GM18858 (cell line): ENCODE measurements around the gene ZNF548.
"Not testable (repeated sequence)": the region's sequence is repeated elsewhere in the genome, so short reads cannot be mapped to it uniquely, and the experiment has no call there.

Experiments used
- ATAC-seq: cut with Tn5 transposase; IDR thresholded peaks from one replicate; pipeline ENCODE4 v1.9.1; 2021; ENCODE audit not compliant: unreplicated experiment

The ZNF548 gene

GRCh38 chr19:57389730-57390598 is at the start of gene ZNF548:
Gene ZNF548, plus strand, starts transcription at chr19:57389854. Its CDS starts 246 bp downstream, at chr19:57390100.
- ATAC-seq, result peak; percentile 92

DNA sequence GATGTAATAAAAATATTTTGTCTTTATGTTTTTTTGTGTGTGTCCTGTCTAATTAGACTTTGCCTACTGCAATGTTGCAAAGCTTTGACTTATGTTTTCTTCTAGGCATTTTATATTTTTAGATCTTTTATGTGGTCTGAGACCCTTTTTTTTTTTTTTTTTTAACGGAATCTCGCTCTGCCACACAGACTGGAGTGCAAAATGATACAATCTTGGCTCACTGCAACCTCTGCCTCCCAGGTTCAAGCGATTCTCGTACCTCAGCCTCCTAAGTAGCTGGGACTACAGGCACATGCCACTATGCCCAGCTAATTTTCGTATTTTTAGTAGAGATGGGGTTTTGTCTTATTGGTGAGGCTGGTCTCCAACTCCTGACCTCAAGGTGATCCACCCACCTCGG is 47.1 kb upstream of the ZNF548 start:
- ATAC-seq, result no peak

DNA sequence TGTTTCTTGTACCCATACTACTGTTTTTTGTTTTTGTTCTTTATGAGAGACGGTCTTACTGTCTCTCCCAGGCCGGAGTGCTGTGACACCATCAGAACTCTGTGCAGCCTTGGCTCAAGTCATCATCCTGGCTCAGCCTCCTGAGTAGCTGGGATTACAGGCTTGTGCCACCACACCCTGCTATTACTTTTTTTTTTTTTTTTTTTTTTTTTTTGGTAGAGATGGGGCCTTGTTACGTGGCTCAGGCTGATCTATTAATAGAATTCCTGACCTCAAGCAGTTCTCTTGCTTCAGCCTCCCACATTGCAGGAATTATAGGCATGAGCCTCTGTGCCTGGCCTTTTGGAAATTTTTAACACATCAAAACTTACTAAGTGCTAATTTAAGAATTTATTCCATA is 41.5 kb upstream of the ZNF548 start:
- ATAC-seq, result no peak

DNA sequence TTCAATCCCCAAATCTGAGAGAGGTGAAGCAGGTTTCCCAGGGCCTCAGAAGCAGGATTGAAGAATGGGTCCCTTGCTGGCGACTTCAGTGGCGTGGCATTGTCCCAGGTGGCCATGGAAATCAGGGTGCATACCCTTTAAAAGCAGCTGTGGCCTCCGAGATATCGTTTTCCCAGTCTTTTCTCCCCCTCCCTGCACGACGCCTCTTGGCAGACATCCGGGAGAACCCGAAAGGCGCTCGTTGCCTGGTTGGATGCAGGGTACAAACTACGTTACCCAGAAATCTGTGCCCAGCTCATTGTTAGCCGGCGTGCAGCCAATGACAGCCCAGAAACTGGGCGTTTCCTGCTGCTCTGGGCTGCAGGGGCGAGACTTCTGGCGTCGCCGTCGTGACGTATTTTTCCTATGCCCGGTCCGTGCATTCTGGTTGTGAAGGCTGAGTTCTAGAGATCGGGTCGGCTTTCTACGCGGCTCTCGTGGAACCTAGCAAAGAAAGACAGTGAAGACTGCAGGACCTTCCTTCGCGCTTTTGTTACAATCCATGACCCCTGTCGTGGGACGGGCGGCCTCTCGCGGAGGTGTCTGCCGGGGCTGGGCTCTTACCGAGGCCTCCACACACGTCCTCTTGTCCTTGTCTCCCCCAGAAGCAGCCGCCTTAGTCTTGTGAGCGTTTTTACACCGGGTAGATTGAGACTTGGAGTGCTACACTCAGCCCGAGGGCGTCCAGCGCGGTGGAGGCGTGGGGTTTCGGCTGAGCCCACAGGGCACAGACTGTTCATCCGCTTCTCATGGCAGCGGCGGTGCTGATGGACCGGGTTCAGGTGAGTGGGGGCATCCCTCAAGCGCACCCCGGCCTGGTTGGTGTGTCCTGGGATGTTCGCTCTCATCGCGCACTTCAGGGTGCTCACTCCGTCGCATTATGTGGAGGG is 38.5 kb upstream of the ZNF548 start, which contains the start of gene ZNF304:
Gene ZNF304, plus strand, starts transcription at position 395 of the 929 bp plus-strand sequence. Its CDS starts 394 bp downstream, at position 789.
- peak; percentile 94 for ATAC-seq

DNA sequence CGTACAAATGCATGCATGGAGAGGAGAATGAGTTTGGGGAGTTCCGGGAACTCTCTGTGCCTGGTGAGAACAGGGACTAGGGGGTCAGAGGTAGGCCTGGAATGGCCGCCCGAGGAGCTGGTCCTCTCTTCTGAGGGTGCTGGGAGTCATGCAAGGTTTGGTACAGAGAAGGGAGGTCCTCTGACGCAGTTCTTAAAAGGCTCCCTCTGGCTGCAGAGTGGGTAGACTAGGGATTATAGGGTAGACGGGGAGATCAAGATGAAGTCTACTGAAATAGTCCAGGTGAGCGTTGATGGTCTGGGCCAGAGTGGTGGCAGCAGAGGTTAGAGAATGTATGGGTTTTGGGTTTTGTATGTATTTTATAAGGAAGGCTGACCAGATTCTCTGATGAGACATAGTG is 37.8 kb upstream of the ZNF548 start:
- ATAC-seq, result no peak

DNA sequence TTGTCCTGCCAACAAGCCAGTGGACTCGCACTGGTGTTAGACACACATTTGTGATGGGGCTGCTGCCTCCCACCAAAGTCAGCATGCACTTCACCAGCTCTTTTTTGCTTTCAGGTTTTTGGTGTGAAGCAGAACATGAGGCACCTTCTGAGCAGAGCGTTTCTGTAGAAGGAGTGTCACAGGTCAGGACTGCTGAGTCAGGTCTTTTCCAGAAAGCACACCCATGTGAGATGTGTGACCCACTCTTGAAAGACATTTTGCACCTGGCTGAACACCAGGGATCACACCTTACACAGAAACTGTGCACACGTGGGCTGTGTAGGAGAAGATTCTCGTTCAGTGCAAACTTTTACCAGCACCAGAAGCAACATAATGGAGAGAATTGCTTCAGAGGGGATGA is 33.7 kb upstream of the ZNF548 start:
- ATAC-seq, result no peak

DNA sequence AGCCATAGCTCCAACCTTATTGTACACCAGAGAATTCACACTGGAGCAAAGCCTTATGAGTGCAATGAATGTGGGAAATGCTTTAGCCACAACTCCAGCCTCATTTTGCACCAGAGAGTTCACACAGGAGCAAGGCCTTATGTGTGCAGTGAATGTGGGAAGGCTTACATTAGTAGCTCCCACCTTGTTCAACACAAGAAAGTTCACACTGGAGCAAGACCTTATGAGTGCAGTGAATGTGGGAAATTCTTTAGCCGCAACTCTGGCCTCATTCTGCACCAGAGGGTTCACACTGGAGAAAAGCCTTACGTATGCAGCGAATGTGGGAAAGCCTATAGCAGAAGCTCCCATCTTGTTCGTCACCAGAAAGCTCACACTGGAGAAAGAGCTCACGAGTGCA is 32.2 kb upstream of the ZNF548 start:
- ATAC-seq, result no peak

DNA sequence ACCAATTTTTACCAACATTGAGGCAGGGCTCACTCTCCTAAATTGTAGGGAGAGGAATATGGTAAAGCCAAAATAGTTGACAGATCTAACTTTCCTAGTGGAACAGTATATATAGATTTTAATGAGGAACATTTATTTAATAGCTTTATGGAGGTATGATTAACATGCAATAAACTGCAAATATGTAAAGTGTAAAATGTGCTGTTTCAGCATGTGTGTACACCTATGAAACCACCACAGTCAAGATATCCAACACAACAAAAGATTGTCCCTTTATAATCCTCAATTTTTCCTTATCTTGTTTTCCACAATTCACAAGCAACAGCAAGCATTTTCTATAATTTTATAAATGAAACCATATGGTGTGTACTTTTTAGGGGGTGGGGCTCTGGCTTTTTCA is 30.4 kb upstream of the ZNF548 start:
- ATAC-seq, result no peak

DNA sequence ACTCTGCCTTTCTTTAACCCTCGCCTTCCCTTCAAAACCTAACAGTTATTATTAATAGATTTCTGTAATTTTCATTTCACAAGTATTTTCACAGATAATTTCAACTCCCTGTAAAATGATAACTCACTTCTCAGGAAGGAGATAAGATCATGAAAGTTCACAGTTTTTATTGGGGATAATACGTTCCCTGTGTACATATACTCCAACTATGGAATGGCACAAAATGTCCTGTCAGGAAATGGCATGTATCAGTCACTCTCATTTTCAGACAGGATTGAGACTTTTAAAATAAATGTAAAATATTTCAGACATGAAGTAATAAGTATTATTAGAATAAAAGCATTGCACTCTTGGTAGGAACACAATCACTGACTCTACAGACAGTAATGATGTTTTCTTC is 27.2 kb upstream of the ZNF548 start:
- no peak for ATAC-seq

GRCh38 chr19:57362997-57363687 is 26.5 kb upstream of the ZNF548 start, which contains the start of the genes TRAPPC2B and ZNF547:
Gene TRAPPC2B, plus strand, starts transcription at chr19:57363551. Its CDS starts 1,283 bp downstream, at chr19:57364834.
Gene ZNF547, plus strand, starts transcription at chr19:57363551. Its CDS starts 5,005 bp downstream, at chr19:57368556.
- ATAC-seq, result peak; percentile 90

GRCh38 chr19:57363688-57364181 is 25.9 kb upstream of the ZNF548 start:
- ATAC-seq, result no peak

- no peak for ATAC-seq
These were observed 22.9 kb upstream of the ZNF548 start for GRCh38 chr19:57366776-57367175.

- ATAC-seq, result no peak
These were observed 15.5 kb upstream of the ZNF548 start for GRCh38 chr19:57374179-57374578.

DNA sequence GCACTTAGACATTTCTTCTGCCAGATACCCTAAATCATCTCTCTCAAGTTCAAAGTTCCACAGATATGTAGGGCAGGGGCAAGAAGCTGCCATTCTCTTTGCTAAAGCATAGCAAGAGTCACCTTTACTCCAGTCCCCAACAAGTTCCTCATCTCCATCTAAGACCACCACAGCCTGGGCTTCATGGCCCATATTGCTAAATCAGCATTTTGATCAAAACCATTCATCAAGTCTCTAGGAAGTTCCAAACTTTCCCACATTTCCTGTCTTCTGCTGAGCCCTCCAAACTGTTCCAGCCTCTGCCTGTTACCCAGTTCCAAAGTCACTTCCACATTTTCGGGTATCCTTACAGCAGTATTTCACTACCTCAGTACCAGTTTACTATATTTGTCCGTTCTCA is 15.0 kb upstream of the ZNF548 start:
- not testable (repeated sequence) for ATAC-seq

DNA sequence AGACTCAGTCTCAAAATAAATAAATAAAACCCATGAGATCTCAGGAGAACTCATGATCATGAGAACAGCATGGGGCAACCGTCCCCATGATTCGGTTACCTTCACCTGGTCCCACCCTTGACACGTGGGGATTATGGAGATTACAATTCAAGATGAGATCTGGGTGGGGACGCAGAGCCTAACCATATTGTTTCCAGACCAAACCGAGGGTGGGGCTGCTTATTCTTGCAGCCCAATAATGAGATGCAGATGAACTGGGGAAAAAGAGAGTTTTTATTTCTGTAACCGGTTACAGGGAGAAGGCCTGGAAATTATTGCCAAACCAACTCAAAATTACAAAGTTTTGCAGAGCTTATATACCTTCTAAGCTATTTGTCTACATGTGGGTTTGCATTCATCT is 13.5 kb upstream of the ZNF548 start:
- no peak for ATAC-seq

DNA sequence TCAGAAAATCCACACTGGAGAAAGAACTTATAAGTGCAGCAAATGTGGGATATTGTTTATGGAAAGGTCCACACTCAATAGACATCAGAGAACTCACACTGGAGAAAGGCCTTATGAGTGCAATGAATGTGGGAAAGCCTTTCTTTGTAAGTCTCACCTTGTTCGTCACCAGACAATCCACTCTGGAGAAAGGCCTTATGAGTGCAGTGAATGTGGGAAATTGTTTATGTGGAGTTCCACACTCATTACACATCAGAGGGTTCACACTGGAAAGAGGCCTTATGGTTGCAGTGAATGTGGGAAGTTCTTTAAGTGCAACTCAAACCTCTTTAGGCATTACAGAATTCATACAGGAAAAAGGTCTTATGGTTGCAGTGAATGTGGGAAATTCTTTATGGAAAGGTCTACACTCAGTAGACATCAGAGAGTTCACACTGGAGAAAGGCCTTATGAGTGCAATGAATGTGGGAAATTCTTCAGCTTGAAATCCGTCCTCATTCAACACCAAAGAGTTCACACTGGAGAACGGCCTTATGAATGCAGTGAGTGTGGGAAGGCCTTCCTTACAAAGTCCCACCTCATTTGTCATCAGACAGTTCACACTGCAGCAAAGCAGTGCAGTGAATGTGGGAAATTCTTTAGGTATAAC is 12.0 kb upstream of the ZNF548 start:
- ATAC-seq, result no peak

DNA sequence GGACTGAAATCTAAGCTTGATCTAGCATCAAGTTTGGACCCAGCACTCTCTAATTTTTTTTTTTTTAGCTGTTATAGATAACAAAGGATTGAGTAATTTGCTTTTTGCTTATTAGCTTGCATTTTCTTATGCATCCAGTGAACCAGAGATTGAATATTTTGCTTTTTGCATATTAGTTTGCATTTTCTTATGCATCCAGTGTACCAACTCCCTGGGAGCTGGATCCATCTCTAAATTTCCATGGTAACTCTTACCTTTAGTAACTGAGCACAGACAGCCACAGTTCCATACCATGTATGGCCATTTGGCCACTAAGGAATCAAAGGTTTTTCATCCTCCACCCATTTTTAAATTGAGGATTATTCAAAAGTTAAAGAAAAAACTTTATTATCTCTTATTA is 8.7 kb upstream of the ZNF548 start:
- no peak for ATAC-seq

GRCh38 chr19:57382806-57383488 is 6.7 kb upstream of the ZNF548 start:
- ATAC-seq, result no peak

DNA sequence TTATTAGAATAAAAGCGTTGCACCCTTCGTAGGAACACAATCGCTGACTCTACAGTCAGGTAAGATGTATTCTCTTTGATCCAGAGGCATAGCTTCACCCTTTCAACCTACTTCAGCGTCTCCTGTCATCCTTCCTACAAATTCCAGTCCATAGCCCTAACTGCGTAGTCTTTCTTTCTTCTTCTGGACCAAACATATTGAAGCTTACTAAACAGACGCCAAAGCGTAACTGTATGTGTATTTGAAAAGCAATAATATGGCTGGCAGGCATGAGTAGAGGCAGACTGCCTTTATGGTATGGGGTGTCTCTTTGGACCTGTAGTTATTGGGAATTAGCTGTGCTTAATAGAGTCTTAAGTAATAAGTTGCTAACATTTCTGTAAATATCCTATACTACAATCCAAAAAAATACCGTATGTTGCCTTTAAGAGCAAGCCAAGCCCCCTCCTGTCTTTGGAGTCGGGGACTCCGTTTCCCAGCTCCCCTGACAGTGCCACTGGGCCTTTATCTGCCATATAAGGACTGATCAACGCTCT is 392 bp upstream of the ZNF548 start:
- no peak for ATAC-seq
